Measurements from ENCODE around the gene PEX16. TPM values are rescaled to one million over a fixed set of nuclear protein-coding genes. Genes with fewer than 3 reads are reported as not detected.

The PEX16 gene
- total and polyA plus RNA-seq, 9 of the 15 experiments (the other 6 are each of a cell fraction or from before 2014, with no cell fraction given): 1.5 to 43.9 (median 14.6) TPM

DNA sequence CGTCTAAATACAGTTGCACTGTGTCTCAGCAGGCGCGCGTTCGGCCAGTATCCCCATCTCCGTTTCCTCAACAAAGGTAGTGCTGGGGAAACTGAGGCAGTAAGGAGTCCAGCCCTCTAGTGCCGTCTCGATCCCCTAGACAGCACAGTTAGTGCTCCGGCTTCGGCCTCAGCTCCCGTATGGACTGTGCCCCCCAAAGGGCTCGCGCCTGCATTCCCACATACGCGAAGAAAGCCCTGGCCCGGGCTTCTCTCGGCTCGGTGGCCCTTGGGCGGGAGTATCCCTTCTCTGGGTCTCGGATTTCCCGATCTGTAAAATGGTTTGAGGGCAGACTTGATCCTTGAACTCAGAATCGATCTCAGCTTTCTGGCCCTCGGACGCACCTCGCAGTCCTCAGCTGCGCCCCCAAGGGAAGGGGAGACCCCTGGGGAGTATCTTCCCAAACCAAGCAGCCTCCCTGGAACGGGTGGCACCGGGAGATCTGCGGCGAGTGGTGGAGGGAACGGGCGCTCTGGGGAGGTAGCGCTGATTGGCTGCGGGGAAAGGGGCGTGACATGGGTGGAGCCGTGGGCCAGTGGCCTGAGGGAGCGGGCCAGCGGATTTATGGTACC is 759 bp upstream of the PEX16 start (continued):
- 0 out of 2 replicates have a peak, but pooled peaks have one; percentile 15 for TF ChIP-seq ELF4 (CRISPR knock-in tag; IDR thresholded peaks at IDR 0.05)
- TF ChIP-seq, protein P1, sequence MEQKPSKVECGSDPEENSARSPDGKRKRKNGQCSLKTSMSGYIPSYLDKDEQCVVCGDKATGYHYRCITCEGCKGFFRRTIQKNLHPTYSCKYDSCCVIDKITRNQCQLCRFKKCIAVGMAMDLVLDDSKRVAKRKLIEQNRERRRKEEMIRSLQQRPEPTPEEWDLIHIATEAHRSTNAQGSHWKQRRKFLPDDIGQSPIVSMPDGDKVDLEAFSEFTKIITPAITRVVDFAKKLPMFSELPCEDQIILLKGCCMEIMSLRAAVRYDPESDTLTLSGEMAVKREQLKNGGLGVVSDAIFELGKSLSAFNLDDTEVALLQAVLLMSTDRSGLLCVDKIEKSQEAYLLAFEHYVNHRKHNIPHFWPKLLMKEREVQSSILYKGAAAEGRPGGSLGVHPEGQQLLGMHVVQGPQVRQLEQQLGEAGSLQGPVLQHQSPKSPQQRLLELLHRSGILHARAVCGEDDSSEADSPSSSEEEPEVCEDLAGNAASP (IDR thresholded peaks at IDR 0.05): no peak
- TF ChIP-seq NCOA4 (IDR thresholded peaks at IDR 0.05; ENCODE audit: partially characterized antibody): no peak
- TF ChIP-seq, protein P2, sequence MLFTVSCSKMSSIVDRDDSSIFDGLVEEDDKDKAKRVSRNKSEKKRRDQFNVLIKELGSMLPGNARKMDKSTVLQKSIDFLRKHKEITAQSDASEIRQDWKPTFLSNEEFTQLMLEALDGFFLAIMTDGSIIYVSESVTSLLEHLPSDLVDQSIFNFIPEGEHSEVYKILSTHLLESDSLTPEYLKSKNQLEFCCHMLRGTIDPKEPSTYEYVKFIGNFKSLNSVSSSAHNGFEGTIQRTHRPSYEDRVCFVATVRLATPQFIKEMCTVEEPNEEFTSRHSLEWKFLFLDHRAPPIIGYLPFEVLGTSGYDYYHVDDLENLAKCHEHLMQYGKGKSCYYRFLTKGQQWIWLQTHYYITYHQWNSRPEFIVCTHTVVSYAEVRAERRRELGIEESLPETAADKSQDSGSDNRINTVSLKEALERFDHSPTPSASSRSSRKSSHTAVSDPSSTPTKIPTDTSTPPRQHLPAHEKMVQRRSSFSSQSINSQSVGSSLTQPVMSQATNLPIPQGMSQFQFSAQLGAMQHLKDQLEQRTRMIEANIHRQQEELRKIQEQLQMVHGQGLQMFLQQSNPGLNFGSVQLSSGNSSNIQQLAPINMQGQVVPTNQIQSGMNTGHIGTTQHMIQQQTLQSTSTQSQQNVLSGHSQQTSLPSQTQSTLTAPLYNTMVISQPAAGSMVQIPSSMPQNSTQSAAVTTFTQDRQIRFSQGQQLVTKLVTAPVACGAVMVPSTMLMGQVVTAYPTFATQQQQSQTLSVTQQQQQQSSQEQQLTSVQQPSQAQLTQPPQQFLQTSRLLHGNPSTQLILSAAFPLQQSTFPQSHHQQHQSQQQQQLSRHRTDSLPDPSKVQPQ (CRISPR knock-in tag; IDR thresholded peaks at IDR 0.05; ENCODE audit: borderline replicate concordance): no peak
- TF ChIP-seq PHF8 (IDR thresholded peaks at IDR 0.05; ENCODE audit: borderline replicate concordance, low read length): no peak; the same call in 1 of the 2 replicates
- TF ChIP-seq POLR2AphosphoS5 (IDR thresholded peaks at IDR 0.05; ENCODE audit: control insufficient read depth, insufficient read depth, low read depth, low read length): peak; percentile 30; the same call in 1 of the 2 replicates
- TF ChIP-seq, protein P3, sequence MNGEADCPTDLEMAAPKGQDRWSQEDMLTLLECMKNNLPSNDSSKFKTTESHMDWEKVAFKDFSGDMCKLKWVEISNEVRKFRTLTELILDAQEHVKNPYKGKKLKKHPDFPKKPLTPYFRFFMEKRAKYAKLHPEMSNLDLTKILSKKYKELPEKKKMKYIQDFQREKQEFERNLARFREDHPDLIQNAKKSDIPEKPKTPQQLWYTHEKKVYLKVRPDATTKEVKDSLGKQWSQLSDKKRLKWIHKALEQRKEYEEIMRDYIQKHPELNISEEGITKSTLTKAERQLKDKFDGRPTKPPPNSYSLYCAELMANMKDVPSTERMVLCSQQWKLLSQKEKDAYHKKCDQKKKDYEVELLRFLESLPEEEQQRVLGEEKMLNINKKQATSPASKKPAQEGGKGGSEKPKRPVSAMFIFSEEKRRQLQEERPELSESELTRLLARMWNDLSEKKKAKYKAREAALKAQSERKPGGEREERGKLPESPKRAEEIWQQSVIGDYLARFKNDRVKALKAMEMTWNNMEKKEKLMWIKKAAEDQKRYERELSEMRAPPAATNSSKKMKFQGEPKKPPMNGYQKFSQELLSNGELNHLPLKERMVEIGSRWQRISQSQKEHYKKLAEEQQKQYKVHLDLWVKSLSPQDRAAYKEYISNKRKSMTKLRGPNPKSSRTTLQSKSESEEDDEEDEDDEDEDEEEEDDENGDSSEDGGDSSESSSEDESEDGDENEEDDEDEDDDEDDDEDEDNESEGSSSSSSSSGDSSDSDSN (IDR thresholded peaks at IDR 0.05; ENCODE audit: borderline replicate concordance in 1 of 2, low read depth in 2 of 2, low read length in 2 of 2): no peak
- TF ChIP-seq CXXC5 (CRISPR knock-in tag; IDR thresholded peaks at IDR 0.05): 0 out of 2 replicates have a peak, but pooled peaks have one; percentile 9
- TF ChIP-seq ZNF75A (CRISPR knock-in tag; IDR thresholded peaks at IDR 0.05): no peak
- no peak for TF ChIP-seq ZNF655 (CRISPR knock-in tag; IDR thresholded peaks at IDR 0.05)
- no peak for TF ChIP-seq MCM2 (IDR thresholded peaks at IDR 0.05; ENCODE audit: low read depth)
- no peak for TF ChIP-seq NCOA1 (IDR thresholded peaks at IDR 0.05; ENCODE audit: low read depth)
- no peak for TF ChIP-seq ESRRB (CRISPR knock-in tag; IDR thresholded peaks at IDR 0.05; ENCODE audit: borderline replicate concordance)
- peak in 1 of 2 experiments; percentile 85; a peak in 1 of 4 replicates for TF ChIP-seq SRF (CRISPR knock-in tag; IDR thresholded peaks at IDR 0.05)
- TF ChIP-seq CBX5 (IDR thresholded peaks at IDR 0.05; ENCODE audit: borderline replicate concordance, low read depth): no peak
- TF ChIP-seq BHLHE40 (IDR thresholded peaks at IDR 0.05; ENCODE audit: low read length): no peak

Data from K562 (cell line).